AG10803 (cell line): ENCODE results near the gene ATAD2B.

ENCODE experiments used
- DNase-seq: peaks from one replicate; pipeline ENCODE4 v3.0.0; 2010; ENCODE audit warnings: low read depth
- H3K4me3 ChIP-seq: 2 replicates; pipeline ENCODE4 v1.5.1; 2011; ENCODE audit warnings: mild to moderate bottlenecking, low read length, control low read depth
- CTCF ChIP-seq: conservative IDR thresholded peaks from 2 replicates; pipeline ENCODE4 v1.5.1; 2011; ENCODE audit warnings: mild to moderate bottlenecking, low read length, control low read depth, inconsistent platforms

The ATAD2B gene

GRCh38 chr2:23944527-23944926 is 17.6 kb upstream of the ATAD2B start:
- H3K4me3 ChIP-seq = no peak overlapping the region
- DNase-seq = no peak
- no peak for TF ChIP-seq CTCF

- TF ChIP-seq CTCF = no peak
- H3K4me3 ChIP-seq = no peak overlapping the region
- no peak for DNase-seq
Measured at GRCh38 chr2:23943666-23944065, 16.7 kb upstream of the ATAD2B start.

DNA sequence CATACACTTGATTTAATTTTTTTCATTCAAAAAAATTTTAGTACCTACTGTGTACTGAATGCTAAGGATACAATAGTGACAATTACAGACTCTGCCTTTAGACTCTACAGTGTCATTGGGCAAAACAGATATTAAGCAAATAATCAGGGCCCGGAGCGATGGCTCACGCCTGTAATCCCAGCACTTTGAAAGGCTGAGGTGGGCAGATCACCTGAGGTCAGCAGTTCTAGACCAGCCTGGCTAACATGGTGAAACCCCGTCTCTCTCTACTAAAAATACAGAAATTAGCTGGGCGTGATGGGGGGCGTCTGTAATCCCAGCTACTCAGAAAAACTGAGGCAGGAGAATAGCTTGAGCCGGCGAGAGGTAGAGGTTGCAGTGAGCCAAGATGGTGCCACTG is 14.7 kb upstream of the ATAD2B start:
- no peak for DNase-seq
- H3K4me3 ChIP-seq = peak overlapping the region; percentile 92
- TF ChIP-seq CTCF = no peak

DNA sequence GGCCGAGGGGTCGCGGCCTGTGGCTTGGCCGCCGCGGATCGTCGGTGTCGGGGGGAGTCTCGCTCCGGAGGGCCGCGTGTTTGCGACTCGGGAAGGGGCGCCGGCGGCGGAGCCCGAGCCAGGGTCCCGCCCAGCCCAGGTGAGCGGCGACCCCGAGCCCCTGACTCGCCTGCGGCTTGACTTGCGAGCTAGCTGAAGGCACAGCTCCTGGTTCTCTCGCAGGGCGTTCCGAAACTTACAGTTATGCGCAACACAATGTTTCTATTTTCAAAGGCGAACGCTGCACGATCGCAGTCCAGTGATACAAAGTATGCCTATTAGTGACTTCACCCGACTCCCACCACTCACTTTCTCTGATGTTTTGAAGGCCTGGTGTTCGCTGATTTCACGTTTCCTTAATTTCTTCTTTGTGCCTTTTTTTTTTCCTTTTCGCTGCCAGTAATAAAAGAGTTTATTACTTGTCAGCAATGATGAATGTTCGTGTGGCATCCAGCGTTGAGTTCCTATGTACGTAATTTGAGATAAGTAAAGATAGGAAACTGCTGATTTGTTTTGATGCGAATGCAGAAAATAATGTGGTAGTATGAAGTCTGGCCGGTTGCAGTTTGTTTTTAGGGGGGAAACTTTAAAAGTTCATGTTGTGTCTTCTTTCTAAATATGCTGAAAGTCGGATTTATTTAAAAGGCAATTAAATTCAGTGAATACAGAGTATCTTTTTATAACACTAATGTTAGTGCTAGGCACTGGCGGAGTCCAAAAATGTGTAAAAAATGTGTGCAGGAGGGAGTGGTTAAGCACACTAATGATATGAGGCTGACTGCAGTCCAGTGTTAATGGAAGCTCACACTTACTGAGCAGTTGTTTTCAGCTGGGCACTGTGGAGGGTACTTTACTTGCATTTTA is 14.0 kb upstream of the ATAD2B start:
- TF ChIP-seq CTCF = no peak
- DNase-seq = peak; percentile 36
- peak overlapping the region; percentile 92 for H3K4me3 ChIP-seq

DNA sequence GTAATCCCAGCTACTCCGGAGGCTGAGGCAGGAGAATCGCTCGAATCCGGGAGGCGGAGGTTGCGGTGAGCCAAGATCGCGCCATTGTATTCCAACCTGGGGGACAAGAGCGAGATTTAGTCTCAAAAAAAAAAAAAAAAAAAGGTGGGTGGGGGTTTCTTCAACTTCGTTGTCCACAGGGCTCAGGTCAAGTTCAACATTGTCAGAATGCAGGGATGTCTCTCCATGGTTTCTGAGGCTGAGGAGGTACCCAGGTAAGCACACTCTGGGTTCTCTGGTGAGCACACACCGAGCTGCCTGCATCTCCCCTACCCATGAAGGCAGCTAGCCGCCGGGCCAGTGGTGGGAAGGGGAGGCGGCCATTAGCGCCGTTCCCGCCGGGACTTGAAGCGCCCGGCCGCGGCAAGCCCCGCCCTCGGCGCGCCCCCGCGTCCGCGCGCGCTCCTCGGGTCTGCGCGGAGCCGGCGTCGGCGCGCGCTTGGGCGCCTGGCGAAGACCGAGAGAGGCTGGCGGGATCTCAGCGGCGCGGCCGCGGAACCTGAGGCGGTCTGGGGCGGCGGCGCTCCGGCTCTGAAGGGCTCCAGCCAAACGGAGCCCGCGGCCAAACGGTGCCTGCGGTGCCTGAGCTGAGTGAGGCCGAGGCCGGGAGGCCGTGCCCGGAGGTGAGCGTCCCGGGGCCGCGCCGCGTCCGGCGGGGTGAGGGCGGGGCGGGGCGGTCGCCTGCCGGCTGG is 13.2 kb upstream of the ATAD2B start, which contains the start of gene UBXN2A:
Gene UBXN2A, plus strand, starts transcription at position 477 of the 731 bp plus-strand sequence. CDS start 17,852 bp downstream, outside the sequence.
- H3K4me3 ChIP-seq = peak within 1 kb of the TSS; percentile 92
- peak; percentile 74 for DNase-seq
- no peak for TF ChIP-seq CTCF

DNA sequence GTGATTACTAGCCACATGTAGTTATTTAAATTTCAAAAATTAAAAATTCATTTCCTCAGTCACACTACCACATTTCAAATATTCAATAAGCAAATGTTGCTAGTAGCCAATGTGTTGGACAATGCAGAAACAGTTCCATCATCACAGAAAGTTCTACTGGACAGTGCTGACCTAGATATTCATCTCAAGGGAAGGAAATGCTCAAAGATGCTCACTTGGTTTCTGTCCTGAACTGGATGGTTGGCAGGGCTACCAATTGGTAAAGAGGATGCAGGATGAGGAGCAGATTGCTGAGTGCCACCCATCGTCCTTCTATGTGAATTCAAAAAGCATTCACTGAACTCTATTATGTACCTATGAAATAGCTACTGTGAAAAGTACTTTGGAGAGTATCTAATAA is 7.3 kb upstream of the ATAD2B start:
- no peak for DNase-seq
- H3K4me3 ChIP-seq = no peak overlapping the region
- TF ChIP-seq CTCF = no peak
